ENCODE measurements around the gene DDAH1.
A peak's percentile ranks its signal among the peaks of the same experiment; 100 is the strongest.

DDAH1 gene

DNA sequence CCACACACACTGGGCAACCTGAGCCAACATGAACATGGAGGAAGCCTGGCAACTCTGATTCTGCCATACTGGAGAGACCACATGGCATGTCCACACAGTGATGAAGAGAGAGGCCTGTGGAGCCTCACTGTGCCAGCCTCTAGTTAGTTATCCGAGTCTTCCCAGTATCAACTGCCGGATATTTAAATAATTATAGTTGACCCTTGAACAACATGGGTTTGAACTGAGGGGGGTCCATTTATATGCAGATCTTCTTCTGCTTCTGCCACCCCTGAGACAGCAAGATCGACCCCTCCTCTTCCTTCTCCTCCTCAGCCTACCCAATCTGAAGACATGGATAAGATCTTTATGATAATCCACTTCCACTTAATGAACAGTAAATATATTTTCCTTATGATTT lies 27.8 kb downstream of the DDAH1 start:
- no peak for TF ChIP-seq ZFX (IDR thresholded peaks at IDR 0.05)
- TF ChIP-seq, protein P1, sequence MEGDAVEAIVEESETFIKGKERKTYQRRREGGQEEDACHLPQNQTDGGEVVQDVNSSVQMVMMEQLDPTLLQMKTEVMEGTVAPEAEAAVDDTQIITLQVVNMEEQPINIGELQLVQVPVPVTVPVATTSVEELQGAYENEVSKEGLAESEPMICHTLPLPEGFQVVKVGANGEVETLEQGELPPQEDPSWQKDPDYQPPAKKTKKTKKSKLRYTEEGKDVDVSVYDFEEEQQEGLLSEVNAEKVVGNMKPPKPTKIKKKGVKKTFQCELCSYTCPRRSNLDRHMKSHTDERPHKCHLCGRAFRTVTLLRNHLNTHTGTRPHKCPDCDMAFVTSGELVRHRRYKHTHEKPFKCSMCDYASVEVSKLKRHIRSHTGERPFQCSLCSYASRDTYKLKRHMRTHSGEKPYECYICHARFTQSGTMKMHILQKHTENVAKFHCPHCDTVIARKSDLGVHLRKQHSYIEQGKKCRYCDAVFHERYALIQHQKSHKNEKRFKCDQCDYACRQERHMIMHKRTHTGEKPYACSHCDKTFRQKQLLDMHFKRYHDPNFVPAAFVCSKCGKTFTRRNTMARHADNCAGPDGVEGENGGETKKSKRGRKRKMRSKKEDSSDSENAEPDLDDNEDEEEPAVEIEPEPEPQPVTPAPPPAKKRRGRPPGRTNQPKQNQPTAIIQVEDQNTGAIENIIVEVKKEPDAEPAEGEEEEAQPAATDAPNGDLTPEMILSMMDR (conservative IDR thresholded peaks at IDR 0.05): no peak
- no peak overlapping the region for H3K27ac ChIP-seq

GRCh38 chr1:85433096-85433495 lies 31.9 kb downstream of the DDAH1 start:
- no peak overlapping the region for H3K27ac ChIP-seq
- TF ChIP-seq, protein P1 (conservative IDR thresholded peaks at IDR 0.05): no peak
- TF ChIP-seq ZFX (IDR thresholded peaks at IDR 0.05): no peak

DNA sequence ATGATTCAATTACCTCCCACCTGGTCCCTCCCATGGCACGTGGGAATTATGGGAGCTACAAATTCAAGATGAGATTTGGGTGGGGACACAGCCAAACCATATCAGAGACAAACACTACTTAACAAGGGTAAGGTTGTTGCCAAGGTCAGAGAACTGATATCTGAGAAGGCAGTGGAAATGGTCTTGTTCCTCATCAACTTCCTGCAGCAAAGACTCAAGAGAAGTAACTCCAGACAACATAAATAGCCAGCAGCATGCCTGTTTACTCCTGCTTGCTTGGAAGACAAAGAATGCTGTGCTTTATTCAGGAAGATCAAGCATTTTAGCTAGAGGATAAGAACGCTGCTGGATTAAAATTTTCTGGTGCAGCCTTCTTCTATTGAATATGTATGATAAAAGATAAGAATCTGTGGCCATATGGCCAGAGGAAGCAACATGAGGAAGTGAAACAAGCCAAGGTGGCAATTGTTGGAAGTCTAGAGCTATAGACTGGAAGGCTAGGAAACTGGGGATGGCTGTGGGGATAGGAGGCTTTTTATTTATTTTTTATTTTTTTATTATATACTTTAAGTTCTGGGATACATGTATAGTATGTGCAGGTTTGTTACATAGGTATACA lies 36.4 kb downstream of the DDAH1 start:
- peak overlapping the region; percentile 19; the same call in 1 of the 2 replicates for H3K27ac ChIP-seq
- TF ChIP-seq ZFX (IDR thresholded peaks at IDR 0.05): no peak
- TF ChIP-seq, protein P1 (conservative IDR thresholded peaks at IDR 0.05): no peak

DNA sequence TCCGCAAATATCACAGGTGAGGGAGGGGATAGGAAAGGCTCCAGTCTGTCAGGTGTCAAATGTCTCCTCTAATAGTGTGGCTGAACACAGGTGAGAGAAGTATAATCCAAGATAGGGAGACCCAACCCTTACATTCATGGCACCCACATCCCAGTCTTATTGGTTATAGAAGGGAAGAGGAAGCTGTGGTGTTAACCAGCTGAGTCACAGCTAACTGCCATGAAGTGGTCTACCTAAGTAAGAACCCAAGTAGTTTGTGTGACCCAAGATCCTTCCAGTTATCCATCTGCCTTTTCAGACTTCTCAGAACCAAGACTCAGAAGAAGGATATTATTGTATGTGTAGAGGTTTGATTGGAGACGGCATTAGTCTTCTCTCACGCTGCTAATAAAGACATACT lies 37.1 kb downstream of the DDAH1 start:
- peak overlapping the region; percentile 19; the same call in 1 of the 2 replicates for H3K27ac ChIP-seq
- no peak for TF ChIP-seq ZFX (IDR thresholded peaks at IDR 0.05)
- TF ChIP-seq, protein P1 (conservative IDR thresholded peaks at IDR 0.05): no peak

DNA sequence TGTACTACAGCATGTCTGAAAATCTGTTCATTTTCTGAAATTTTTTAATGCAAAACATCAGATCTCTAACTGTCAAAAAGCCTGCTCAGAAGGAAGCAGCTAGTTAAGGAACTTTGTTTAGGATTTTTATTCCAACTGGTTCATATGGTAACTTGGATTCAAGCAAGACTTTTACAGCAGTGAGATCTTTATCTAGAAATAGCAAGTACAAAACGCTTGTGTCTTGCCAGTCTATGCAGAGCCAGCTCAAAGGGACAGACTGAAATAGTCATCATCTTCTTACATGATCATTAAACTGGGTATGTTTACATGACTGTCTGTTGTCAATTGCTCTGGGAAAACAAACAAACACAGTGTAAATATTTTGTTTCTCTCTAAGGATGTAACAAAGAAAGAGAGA lies 37.6 kb downstream of the DDAH1 start:
- no peak overlapping the region for H3K27ac ChIP-seq
- no peak for TF ChIP-seq ZFX (IDR thresholded peaks at IDR 0.05)
- TF ChIP-seq, protein P1 (conservative IDR thresholded peaks at IDR 0.05): no peak

DNA sequence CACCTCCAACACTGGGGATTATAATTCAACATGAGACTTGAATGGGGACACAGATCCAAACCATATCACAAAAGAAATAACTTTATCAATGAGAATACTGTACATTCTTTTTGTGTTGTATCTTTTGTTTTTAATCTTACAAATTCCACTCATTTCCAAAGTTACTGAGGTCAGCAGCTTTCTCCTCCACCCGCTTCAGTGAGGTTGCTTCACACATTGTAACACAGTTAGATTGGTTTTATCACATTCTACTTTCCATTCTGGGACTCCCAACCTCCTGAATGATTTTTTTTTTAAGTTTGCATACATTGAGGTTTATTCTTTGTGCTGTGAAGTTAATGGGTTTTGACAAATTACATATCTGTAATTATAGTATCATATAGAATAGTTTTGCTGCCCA lies 43.8 kb downstream of the DDAH1 start:
- TF ChIP-seq, protein P1 (conservative IDR thresholded peaks at IDR 0.05): no peak
- TF ChIP-seq ZFX (IDR thresholded peaks at IDR 0.05): no peak
- no peak overlapping the region for H3K27ac ChIP-seq

- H3K27ac ChIP-seq: no peak overlapping the region
- TF ChIP-seq ZFX (IDR thresholded peaks at IDR 0.05): no peak
These were observed 44.8 kb downstream of the DDAH1 start for GRCh38 chr1:85420199-85420598.

DNA sequence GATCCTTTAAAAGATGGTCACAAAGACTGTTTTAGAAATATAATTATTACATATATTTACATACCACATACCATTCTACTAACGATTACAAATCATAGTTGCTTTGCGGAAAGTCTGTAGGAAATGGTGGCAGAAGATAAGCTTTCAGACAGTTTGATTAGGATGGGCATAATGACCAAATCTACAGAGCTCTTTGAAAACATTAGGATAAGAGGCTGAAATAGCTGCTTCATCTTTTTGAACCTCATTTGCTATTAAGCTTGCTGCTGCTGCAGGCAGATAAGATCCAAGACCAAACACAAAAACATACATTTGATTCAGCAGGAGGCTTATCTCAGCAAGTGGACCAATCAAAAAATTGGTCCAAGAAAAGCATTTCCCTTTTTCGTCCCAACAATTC lies 47.1 kb downstream of the DDAH1 start:
- TF ChIP-seq ZFX (IDR thresholded peaks at IDR 0.05): no peak
- TF ChIP-seq, protein P1 (conservative IDR thresholded peaks at IDR 0.05): no peak
- no peak overlapping the region for H3K27ac ChIP-seq
